Lung (tissue), 12 donors: ENCODE data around the gene CAMKK2. TPM values are rescaled to one million over a fixed set of nuclear protein-coding genes. Genes with fewer than 3 reads are reported as not detected.

Experiments used
- ATAC-seq: fragments of 200-7000 bp; cut with Tn5 transposase; one replicate; pipeline ENCODE4 v1.9.1; 2020; ENCODE audit warnings: moderate number of reproducible peaks; ENCODE audit not compliant: insufficient read depth, low FRiP score
- DNase-seq, 3 donors: peaks; one replicate each; pipeline ENCODE4 v3.0.0-alpha.2; 2013 to 2017
- H3K27ac ChIP-seq, 2 donors: one replicate each; pipeline ENCODE4 v1.5.1; 2013; ENCODE audit warnings: mild to moderate bottlenecking in 2 of 2, moderate library complexity in 2 of 2, control low read depth in 1 of 2, inconsistent platforms in 1 of 2, low read depth in 1 of 2, low read length in 1 of 2
- H3K27me3 ChIP-seq, 3 donors: one replicate each; pipeline ENCODE4 v1.5.1; 2013; ENCODE audit warnings: low read length in 2 of 3; ENCODE audit not compliant: control insufficient read depth in 3 of 3, insufficient read depth in 3 of 3
- H3K36me3 ChIP-seq, 4 donors: one replicate each; pipeline ENCODE4 v1.5.1; 2013; ENCODE audit warnings: low read length in 4 of 4, mild to moderate bottlenecking in 1 of 4, moderate library complexity in 1 of 4; ENCODE audit not compliant: control insufficient read depth in 4 of 4, insufficient read depth in 4 of 4
- H3K4me1 ChIP-seq, 5 donors: one replicate each; pipeline ENCODE4 v1.5.1; 2013; ENCODE audit warnings: low read length in 5 of 5, mild to moderate bottlenecking in 2 of 5, moderate library complexity in 1 of 5; ENCODE audit not compliant: control insufficient read depth in 5 of 5, insufficient read depth in 5 of 5
- H3K4me3 ChIP-seq: one replicate; pipeline ENCODE4 v1.5.1; 2013; ENCODE audit warnings: mild to moderate bottlenecking, control low read depth, moderate library complexity
- H3K9ac ChIP-seq, 2 donors: one replicate each; pipeline ENCODE4 v1.5.1; 2013; ENCODE audit warnings: low read length in 2 of 2, control low read depth in 1 of 2; ENCODE audit not compliant: insufficient read depth in 1 of 2
- H3K9me3 ChIP-seq, 4 donors: one replicate each; pipeline ENCODE4 v1.5.1; 2013; ENCODE audit warnings: low read length in 3 of 4, mild to moderate bottlenecking in 1 of 4, moderate library complexity in 1 of 4; ENCODE audit not compliant: control insufficient read depth in 4 of 4, insufficient read depth in 3 of 4
- CTCF ChIP-seq: IDR thresholded peaks from 2 replicates; pipeline ENCODE4 v1.5.1; 2012; ENCODE audit warnings: mild to moderate bottlenecking; ENCODE audit errors: control extremely low read depth, extremely low read depth
- WGBS, 2 donors: extraction: QIAGEN DNeasy Blood & Tissue Kit; methylation state at CpG; one replicate each; pipeline ENCODE4 v1.1.7; 2013; 5-methylcytosine and 5-hydroxymethylcytosine counted together
- polyA plus RNA-seq, 2 donors: library from polyadenylated mRNA; stranded (reverse); fragments of 200-250 nt; gene quantifications; one replicate each; pipeline ENCODE4 v1.2.1, GENCODE V29; 2013
- total RNA-seq, 2 donors: library from RNA; depleted of rRNA in 1 of 2; stranded (reverse); fragments of >200 nt in 1 of 2; gene quantifications; one replicate each; pipeline ENCODE4 v1.2.1, GENCODE V29; 2014 to 2021
- donor health status: control.
- donor health status: control.
- donor health status: Bipolar disorder and iron deficiency.
- donor health status: healthy.
- donor health status: DM: yes; HTN: yes; CAD: no.

CAMKK2 gene
- total and polyA plus RNA-seq, 4 donors, result 12.0 to 46.3 (median 36.0) TPM

- no peak for TF ChIP-seq CTCF
- H3K27me3 ChIP-seq, result no peaks in the 10 kb centered on the region
- H3K4me1 ChIP-seq, result no peaks in the 10 kb centered on the region
- peaks cover 0 to 28% (median 9%) of the 10 kb centered on the region in 4 donors for H3K36me3 ChIP-seq
- ATAC-seq, result no peak
- no peak overlapping the region for H3K9ac ChIP-seq
- WGBS, 2 donors, result 60 to 72% methylated on average over 8 of the region's 8 CpGs
- DNase-seq, result no peak
- H3K4me3 ChIP-seq, result no peak overlapping the region
- H3K27ac ChIP-seq, result no peak overlapping the region
- no peaks in the 10 kb centered on the region for H3K9me3 ChIP-seq
Observed at GRCh38 chr12:121224591-121224990, 71.9 kb downstream of the CAMKK2 start.

- ATAC-seq, result no peak
- peaks cover 0 to 23% (median 9%) of the 10 kb centered on the region in 4 donors for H3K36me3 ChIP-seq
- H3K9ac ChIP-seq, result no peak overlapping the region
- no peaks in the 10 kb centered on the region for H3K9me3 ChIP-seq
- no peak overlapping the region for H3K27ac ChIP-seq
- WGBS, 2 donors, result 62 to 76% methylated on average over 19 of the region's 19 CpGs
- TF ChIP-seq CTCF, result no peak
- H3K27me3 ChIP-seq, result no peaks in the 10 kb centered on the region
- DNase-seq, result no peak
- no peak overlapping the region for H3K4me3 ChIP-seq
- no peaks in the 10 kb centered on the region for H3K4me1 ChIP-seq
Observed at GRCh38 chr12:121223292-121224285, 72.9 kb downstream of the CAMKK2 start.

GRCh38 chr12:121222847-121223246 is 73.7 kb downstream of the CAMKK2 start:
- ATAC-seq (no peak), DNase-seq (no peak)
- Histone ChIP-seq H3K9me3 (no peaks in the 10 kb centered on the region), H3K36me3 (peaks cover 0 to 28% (median 9%) of the 10 kb centered on the region in 4 donors), H3K4me1 (no peaks in the 10 kb centered on the region), H3K4me3 (no peak overlapping the region), H3K9ac (no peak overlapping the region), H3K27me3 (no peaks in the 10 kb centered on the region), H3K27ac (no peak overlapping the region)
- 67 to 85% methylated on average over 10 of the region's 10 CpGs for WGBS, 2 donors
- TF ChIP-seq CTCF, result no peak
